ENCODE data around the gene QPRT. TPM values are rescaled to one million over a fixed set of nuclear protein-coding genes. Genes with fewer than 3 reads are reported as not detected.
"Not testable (repeated sequence)": the region's sequence is repeated elsewhere in the genome, so short reads cannot be mapped to it uniquely, and the experiment has no call there.

The QPRT gene
- total RNA-seq, 1 donor, result 19.5 TPM

GRCh38 chr16:29665294-29666077 is 13.5 kb upstream of the QPRT start:
- H3K27me3 ChIP-seq (ENCODE audit: insufficient read depth, low read length), result no peaks in the 10 kb centered on the region
- H3K27ac ChIP-seq (ENCODE audit: low read depth, low read length), result no peak overlapping the region
- no peaks in the 10 kb centered on the region for H3K79me2 ChIP-seq (ENCODE audit: insufficient read depth, low read length)
- no peak overlapping the region for H3K4me2 ChIP-seq (ENCODE audit: insufficient read depth, low read length)
- DNase-seq (ENCODE audit: insufficient read length, low spot score, missing footprints), result peak; percentile 23
- no peak overlapping the region for H3K4me3 ChIP-seq (ENCODE audit: insufficient read depth, low read length)
- H3K36me3 ChIP-seq (ENCODE audit: insufficient read depth, low read length), result no peaks in the 10 kb centered on the region
- no peaks in the 10 kb centered on the region for H4K20me1 ChIP-seq (ENCODE audit: insufficient read depth, low read length)
- no peak overlapping the region for H2AFZ ChIP-seq (ENCODE audit: low read length)
- H3K4me1 ChIP-seq (ENCODE audit: insufficient read depth, low read length), result no peaks in the 10 kb centered on the region
- H3K9me3 ChIP-seq (ENCODE audit: low read depth, low read length), result no peaks in the 10 kb centered on the region
- TF ChIP-seq CTCF (IDR thresholded peaks at IDR 0.05; ENCODE audit: extremely low read depth, low read depth, low read length), result no peak

GRCh38 chr16:29667322-29667610 is 11.7 kb upstream of the QPRT start:
- not testable (repeated sequence) for H3K27ac ChIP-seq (ENCODE audit: low read depth, low read length); H2AFZ ChIP-seq (ENCODE audit: low read length); H3K27me3 ChIP-seq (ENCODE audit: insufficient read depth, low read length); H3K4me2 ChIP-seq (ENCODE audit: insufficient read depth, low read length); H3K36me3 ChIP-seq (ENCODE audit: insufficient read depth, low read length); DNase-seq (ENCODE audit: insufficient read length, low spot score, missing footprints); H3K79me2 ChIP-seq (ENCODE audit: insufficient read depth, low read length); H3K9me3 ChIP-seq (ENCODE audit: low read depth, low read length); H3K4me1 ChIP-seq (ENCODE audit: insufficient read depth, low read length); H4K20me1 ChIP-seq (ENCODE audit: insufficient read depth, low read length); H3K4me3 ChIP-seq (ENCODE audit: insufficient read depth, low read length)

- TF ChIP-seq CTCF (IDR thresholded peaks at IDR 0.05; ENCODE audit: extremely low read depth, low read depth, low read length), result no peak
- Histone ChIP-seq H3K79me2 (ENCODE audit: insufficient read depth, low read length) (no peaks in the 10 kb centered on the region), H3K27me3 (ENCODE audit: insufficient read depth, low read length) (no peaks in the 10 kb centered on the region), H3K9me3 (ENCODE audit: low read depth, low read length) (no peaks in the 10 kb centered on the region), H2AFZ (ENCODE audit: low read length) (no peak overlapping the region), H3K4me1 (ENCODE audit: insufficient read depth, low read length) (no peaks in the 10 kb centered on the region), H3K4me3 (ENCODE audit: insufficient read depth, low read length) (no peak overlapping the region), H3K27ac (ENCODE audit: low read depth, low read length) (no peak overlapping the region), H3K4me2 (ENCODE audit: insufficient read depth, low read length) (no peak overlapping the region), H3K36me3 (ENCODE audit: insufficient read depth, low read length) (no peaks in the 10 kb centered on the region), H4K20me1 (ENCODE audit: insufficient read depth, low read length) (no peaks in the 10 kb centered on the region)
- peak; percentile 15 for DNase-seq (ENCODE audit: insufficient read length, low spot score, missing footprints)
Measured at GRCh38 chr16:29667755-29668154, 11.2 kb upstream of the QPRT start.

GRCh38 chr16:29668267-29668666 is 10.7 kb upstream of the QPRT start:
- no peaks in the 10 kb centered on the region for H3K36me3 ChIP-seq (ENCODE audit: insufficient read depth, low read length)
- no peaks in the 10 kb centered on the region for H3K27me3 ChIP-seq (ENCODE audit: insufficient read depth, low read length)
- no peaks in the 10 kb centered on the region for H4K20me1 ChIP-seq (ENCODE audit: insufficient read depth, low read length)
- no peak overlapping the region for H3K4me3 ChIP-seq (ENCODE audit: insufficient read depth, low read length)
- TF ChIP-seq CTCF (IDR thresholded peaks at IDR 0.05; ENCODE audit: extremely low read depth, low read depth, low read length), result no peak
- no peak overlapping the region for H3K27ac ChIP-seq (ENCODE audit: low read depth, low read length)
- no peak overlapping the region for H3K4me2 ChIP-seq (ENCODE audit: insufficient read depth, low read length)
- H3K79me2 ChIP-seq (ENCODE audit: insufficient read depth, low read length), result no peaks in the 10 kb centered on the region
- no peak overlapping the region for H2AFZ ChIP-seq (ENCODE audit: low read length)
- H3K4me1 ChIP-seq (ENCODE audit: insufficient read depth, low read length), result no peaks in the 10 kb centered on the region
- no peaks in the 10 kb centered on the region for H3K9me3 ChIP-seq (ENCODE audit: low read depth, low read length)
- no peak for DNase-seq (ENCODE audit: insufficient read length, low spot score, missing footprints)
